Coronary artery (tissue), 2 donors: ENCODE measurements around the gene CRACR2A.

Source experiments
- DNase-seq: peaks from one replicate; pipeline ENCODE4 v3.0.0-alpha.2; 2017; ENCODE audit warnings: low spot score
- H3K27ac ChIP-seq, 2 donors: fragments of 200-600 bp; sonication (generic); one replicate each; pipeline ENCODE4 v1.5.1; 2016 to 2019
- H3K4me3 ChIP-seq: fragments of 200-600 bp; sonication (generic); 2 replicates; pipeline ENCODE4 v1.5.1; 2016; ENCODE audit warnings: mild to moderate bottlenecking, moderate library complexity
- CTCF ChIP-seq: fragments of 200-600 bp; sonication (generic); IDR thresholded peaks from one replicate; pipeline ENCODE4 v1.5.1; 2019; ENCODE audit warnings: antibody characterized with exemption

CRACR2A gene

GRCh38 chr12:3593906-3594483, 158.9 kb downstream of the CRACR2A start:
- no peak for TF ChIP-seq CTCF
- Histone ChIP-seq H3K4me3 (no peak overlapping the region), H3K27ac (no peak overlapping the region)
- no peak for DNase-seq

- DNase-seq, result no peak
- no peak for TF ChIP-seq CTCF
These were observed 159.9 kb downstream of the CRACR2A start for GRCh38 chr12:3592856-3593625.

GRCh38 chr12:3589745-3590144, 163.2 kb downstream of the CRACR2A start:
- no peak for TF ChIP-seq CTCF
- no peak overlapping the region for H3K27ac ChIP-seq
- no peak for DNase-seq
- H3K4me3 ChIP-seq, result no peak overlapping the region

More at GRCh38 chr12:3592856-3593625, 159.9 kb downstream of the CRACR2A start:
- Histone ChIP-seq H3K27ac (no peak overlapping the region), H3K4me3 (no peak overlapping the region)

GRCh38 chr12:3587402-3588013, 165.4 kb downstream of the CRACR2A start:
- no peak overlapping the region for H3K4me3 ChIP-seq
- H3K27ac ChIP-seq, result no peak overlapping the region
- DNase-seq, result no peak
- no peak for TF ChIP-seq CTCF

GRCh38 chr12:3583656-3584334, 169.1 kb downstream of the CRACR2A start:
- Histone ChIP-seq H3K27ac (no peak overlapping the region), H3K4me3 (no peak overlapping the region)
- no peak for TF ChIP-seq CTCF
- DNase-seq, result no peak

GRCh38 chr12:3580094-3580749, 172.7 kb downstream of the CRACR2A start:
- TF ChIP-seq CTCF, result no peak
- no peak for DNase-seq
- no peak overlapping the region for H3K4me3 ChIP-seq

More at GRCh38 chr12:3580094-3580749, 172.7 kb downstream of the CRACR2A start:
- H3K27ac ChIP-seq, result no peak overlapping the region
